ENCODE measurements around the gene CZIB. TPM values are rescaled to one million over a fixed set of nuclear protein-coding genes. Genes with fewer than 3 reads are reported as not detected.
A peak's percentile ranks its signal among the peaks of the same experiment; 100 is the strongest.
"Not testable (repeated sequence)": the region's sequence is repeated elsewhere in the genome, so short reads cannot be mapped to it uniquely, and the experiment has no call there.

Gene CZIB
- total RNA-seq, 1 experiment from 2014 or later = 57.8 TPM

DNA sequence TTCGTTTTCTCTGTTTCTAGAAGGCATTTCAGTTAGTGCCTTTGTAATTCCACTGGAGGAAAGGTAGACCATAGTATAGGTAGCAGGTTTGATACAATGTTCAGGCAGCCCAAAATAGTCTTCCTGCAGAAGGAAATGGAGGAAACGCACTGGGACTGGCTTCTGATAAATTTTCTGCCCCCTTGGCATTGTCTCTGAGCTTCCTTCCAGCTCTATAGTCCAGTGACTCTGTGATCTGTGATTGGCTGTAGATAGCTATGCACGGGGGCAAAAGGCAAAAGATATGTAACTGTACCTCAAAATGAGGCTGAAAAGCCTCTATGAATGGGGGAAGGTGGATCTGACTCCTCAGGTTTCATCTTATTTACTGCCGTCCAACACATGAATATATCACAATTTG is 23.7 kb upstream of the CZIB start:
- in situ Hi-C loops (cut with HindIII; ENCODE audit: low pct_unique_long_range_greater_than_20kb, low sequenced_read_pairs) = no loop called here
- DNase-seq (ENCODE audit: low read depth) = no peak

DNA sequence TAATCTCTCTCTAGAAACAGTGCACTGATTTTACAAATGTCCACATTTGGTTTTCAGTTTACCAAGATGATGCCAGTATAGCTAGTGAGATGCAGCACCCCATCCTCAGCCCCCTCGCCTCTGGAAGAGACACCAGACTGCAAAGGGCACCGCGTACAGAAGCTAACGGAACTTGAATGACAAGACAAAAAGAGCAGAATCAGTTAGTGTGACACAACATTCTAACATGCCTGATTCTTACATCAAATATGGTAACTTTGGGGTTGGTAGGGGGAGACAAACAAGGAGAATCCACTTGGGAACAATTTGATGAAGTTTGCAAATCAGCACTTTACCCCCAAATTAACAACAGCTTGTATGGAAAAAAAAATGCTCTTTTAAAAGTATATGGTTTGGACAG is 21.9 kb upstream of the CZIB start:
- in situ Hi-C loops (cut with HindIII; ENCODE audit: low pct_unique_long_range_greater_than_20kb, low sequenced_read_pairs) = no loop called here
- DNase-seq (ENCODE audit: low read depth) = no peak

DNA sequence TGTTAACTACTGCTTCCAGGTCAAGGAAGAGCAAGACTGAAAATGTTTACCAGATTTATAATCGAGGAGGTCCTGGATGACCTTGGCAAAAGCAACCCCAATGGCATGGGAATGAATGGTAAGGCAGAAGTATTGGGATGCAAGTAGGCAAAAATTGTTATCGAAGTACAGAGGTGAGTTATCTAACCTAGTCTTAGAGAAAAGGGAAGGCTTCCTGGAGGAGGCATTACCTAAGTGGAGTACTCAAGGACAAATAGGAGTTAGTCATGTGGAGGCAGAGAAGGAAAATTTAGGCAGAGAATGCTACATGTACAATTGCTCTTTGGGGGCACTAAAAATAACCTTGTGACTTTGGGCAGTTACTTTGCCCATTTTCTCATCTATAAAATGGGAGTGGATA is 21.4 kb upstream of the CZIB start:
- in situ Hi-C loops (cut with HindIII; ENCODE audit: low pct_unique_long_range_greater_than_20kb, low sequenced_read_pairs) = no loop called here
- no peak for DNase-seq (ENCODE audit: low read depth)

DNA sequence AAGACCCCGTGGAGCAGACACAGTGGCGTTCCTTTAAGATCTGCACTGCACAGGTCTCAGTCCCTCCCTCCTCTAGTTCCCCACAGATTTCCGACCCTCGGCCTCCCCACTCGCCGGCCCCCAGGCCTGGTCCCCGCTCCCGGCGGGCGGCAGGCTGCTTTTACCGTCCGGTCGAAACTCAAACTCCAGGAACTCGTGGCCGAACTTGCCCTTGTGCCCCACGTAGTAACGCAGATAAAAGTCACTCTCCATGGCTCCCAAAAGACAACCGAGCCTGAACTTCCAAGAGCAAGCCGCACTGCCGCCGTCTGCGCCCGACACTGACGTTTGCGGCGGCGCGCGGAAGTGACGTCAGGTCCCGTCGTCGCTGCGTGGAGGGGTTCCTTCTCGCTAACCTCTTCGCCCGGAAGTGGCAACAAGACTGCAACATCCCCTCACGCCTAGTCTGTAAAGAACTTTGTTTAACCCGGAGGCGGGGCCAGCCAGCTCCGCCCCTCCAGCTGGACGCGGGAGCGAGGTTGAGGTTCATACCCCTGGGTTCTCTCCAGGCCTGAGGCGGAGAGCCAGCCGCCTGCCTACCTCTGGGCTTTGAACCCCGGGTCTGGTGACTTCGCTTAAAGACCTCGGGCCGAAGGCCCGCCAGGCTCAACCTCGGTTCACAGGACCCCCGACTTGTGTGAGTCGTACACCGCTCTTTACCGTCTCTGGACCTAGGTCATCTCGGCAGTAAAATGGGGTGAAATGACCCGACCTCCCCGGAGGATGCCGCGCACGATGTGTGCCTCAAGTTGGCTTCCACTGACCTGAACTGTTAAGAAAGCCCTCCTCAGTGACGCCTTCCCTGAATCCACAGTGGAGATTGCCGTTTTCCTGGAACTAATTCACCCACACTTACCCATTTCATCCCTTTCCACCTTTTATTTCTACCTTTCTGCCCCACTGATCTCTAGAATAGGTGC is 18.0 kb upstream of the CZIB start, which contains the start of gene MAGOH:
Gene MAGOH (minus strand): TSS at position 322 of the 959 bp plus-strand sequence. CDS start 70 bp downstream, at position 252.
- in situ Hi-C loops (cut with HindIII; ENCODE audit: low pct_unique_long_range_greater_than_20kb, low sequenced_read_pairs) = no loop called here

DNA sequence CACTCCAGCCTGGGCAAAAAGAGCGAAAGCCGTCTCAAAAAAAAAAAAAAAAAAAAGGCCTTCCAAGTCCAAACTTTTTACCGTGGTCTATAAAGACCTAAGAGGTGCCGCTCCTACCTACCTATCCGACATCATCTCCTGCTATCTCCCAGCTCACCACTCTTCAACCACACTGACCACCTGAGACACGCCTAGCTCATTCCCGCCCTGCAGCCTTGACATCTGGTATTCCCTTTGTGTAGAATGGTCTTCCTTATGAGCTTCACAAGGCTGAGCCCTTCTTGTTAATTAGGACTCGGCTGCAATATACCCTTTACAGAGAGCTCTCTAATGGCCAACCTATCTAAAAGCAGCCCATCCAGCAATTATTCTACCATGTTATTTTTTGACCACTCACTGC is 17.2 kb upstream of the CZIB start:
- in situ Hi-C loops (cut with HindIII; ENCODE audit: low pct_unique_long_range_greater_than_20kb, low sequenced_read_pairs) = no loop called here
- DNase-seq (ENCODE audit: low read depth) = no peak

More for the DNA sequence above, 18.0 kb upstream of the CZIB start, which contains the start of gene MAGOH:
- DNase-seq (ENCODE audit: low read depth) = peak; percentile 91

DNA sequence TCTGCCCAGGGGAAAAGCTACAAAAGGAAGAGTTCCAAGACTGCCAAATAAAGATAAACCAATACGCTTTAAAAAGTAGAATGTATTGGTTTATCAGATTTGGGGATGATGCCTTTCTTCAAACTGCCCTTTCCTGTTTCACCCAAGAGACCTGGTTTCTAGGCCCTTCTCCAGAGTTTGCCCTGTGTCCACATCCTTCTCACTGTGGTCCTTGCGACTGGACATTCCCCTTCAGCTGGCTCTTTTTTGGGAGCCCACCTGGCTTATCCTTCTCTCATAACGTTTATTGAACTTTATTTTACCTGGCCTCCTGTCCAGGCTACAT is 490 bp upstream of the CZIB start:
- DNase-seq (ENCODE audit: low read depth) = no peak
- in situ Hi-C loops (cut with HindIII; ENCODE audit: low pct_unique_long_range_greater_than_20kb, low sequenced_read_pairs) = no loop called here

DNA sequence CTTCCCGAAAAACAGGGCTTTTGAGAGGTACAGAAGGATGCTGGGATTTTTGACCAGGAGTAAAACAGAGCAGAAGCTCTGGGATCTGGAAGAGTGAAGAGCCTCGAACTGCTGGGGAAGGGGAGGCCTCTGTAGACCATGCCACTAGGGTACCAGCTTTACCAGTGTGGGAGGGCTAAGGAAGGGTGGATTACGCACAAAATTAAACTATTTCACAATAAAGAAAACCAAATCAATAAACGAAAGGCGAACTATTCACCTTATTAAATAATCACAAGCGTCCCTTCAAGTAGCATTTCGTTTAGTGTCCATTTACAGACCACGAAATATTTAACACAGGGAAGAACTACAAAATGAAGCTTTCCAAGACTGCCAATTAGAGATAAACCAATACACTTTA is 723 bp downstream of the CZIB start:
- in situ Hi-C loops (cut with HindIII; ENCODE audit: low pct_unique_long_range_greater_than_20kb, low sequenced_read_pairs) = no loop called here
- DNase-seq (ENCODE audit: low read depth) = no peak

DNA sequence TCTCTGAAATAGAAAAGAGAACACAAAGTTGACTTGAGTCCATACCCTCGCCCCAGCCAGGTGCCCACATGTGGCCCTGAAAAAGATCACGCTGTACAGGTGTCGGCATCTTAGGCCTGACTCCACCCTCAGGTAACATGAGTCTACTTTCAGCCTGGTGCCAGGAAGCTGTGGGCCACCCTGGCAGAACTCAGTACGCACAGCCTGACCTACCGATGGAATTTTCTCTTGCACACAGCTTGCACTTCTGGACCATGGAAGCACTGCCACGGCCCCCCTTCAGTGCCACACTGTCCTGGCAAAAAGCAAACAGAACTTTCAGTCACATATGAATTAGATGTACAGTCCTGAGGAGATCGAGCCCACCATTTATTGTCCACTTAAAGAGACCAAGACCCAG is 2.2 kb downstream of the CZIB start:
- DNase-seq (ENCODE audit: low read depth) = no peak
- in situ Hi-C loops (cut with HindIII; ENCODE audit: low pct_unique_long_range_greater_than_20kb, low sequenced_read_pairs) = no loop called here

DNA sequence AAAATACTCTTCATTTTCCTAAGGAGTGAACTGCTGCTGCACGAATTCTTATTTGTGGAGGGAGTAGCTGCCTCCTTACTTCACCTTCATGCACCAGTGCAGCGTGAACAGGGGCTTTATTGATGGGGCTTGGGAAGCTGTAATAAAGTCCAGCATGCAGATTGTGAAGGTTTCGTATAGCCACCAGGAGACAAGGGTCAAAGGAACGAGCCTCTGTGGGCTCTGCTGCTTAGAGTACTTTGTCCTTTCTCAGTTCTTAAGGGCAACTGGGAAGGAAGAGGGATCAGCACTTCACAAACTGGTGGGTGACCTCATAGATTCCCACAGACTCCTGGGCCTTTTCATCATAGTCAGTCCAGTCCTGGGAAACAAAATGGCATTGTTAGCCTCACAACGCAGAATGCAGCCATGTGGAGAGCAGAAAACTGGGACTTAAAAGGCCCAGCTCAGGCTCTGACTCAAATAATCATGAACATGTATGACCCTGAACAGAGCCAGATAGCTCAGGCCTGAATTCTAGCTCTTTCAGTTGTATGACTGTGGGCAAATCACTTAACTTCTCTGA is 6.0 kb downstream of the CZIB start:
- in situ Hi-C loops (cut with HindIII; ENCODE audit: low pct_unique_long_range_greater_than_20kb, low sequenced_read_pairs) = no loop called here
- no peak for DNase-seq (ENCODE audit: low read depth)

DNA sequence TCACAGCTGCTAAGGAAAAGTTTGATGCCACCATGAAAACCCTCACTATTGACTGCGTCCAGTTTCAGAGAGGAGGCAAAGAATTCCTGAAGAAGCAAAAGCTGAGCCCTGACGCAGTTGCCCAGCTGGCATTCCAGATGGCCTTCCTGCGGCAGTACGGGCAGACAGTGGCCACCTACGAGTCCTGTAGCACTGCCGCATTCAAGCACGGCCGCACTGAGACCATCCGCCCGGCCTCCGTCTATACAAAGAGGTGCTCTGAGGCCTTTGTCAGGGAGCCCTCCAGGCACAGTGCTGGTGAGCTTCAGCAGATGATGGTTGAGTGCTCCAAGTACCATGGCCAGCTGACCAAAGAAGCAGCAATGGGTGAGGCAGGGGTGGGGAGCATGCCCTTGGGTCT is 9.5 kb downstream of the CZIB start:
- no peak for DNase-seq (ENCODE audit: low read depth)

DNA sequence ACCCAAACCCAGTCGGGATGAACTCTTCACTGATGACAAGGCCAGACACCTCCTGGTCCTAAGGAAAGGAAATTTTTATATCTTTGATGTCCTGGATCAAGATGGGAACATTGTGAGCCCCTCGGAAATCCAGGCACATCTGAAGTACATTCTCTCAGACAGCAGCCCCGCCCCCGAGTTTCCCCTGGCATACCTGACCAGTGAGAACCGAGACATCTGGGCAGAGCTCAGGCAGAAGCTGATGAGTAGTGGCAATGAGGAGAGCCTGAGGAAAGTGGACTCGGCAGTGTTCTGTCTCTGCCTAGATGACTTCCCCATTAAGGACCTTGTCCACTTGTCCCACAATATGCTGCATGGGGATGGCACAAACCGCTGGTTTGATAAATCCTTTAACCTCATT is 10.1 kb downstream of the CZIB start:
- DNase-seq (ENCODE audit: low read depth) = no peak
- in situ Hi-C loops (cut with HindIII; ENCODE audit: low pct_unique_long_range_greater_than_20kb, low sequenced_read_pairs) = no loop called here

More for the DNA sequence above, 9.5 kb downstream of the CZIB start:
- in situ Hi-C loops (cut with HindIII; ENCODE audit: low pct_unique_long_range_greater_than_20kb, low sequenced_read_pairs) = no loop called here

DNA sequence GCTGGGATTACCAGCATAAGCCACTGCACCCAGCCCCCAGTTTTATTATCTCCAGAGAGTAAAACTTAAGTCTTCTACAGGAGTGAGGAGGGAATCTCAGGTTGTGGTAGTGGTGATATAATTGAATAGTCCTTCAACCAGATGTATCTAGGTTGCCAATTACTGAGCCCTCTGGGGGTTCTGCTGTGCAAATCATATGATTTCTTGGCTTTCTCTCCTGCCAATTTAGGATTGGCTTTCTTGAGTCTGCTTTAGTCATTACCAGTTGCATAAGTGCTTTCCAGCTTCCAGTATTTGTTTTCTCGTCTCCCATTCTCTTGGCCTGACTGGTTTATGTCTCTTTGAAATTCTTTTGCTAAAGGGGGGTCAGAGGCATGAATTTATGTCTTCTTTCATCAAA is 12.7 kb downstream of the CZIB start:
- in situ Hi-C loops (cut with HindIII; ENCODE audit: low pct_unique_long_range_greater_than_20kb, low sequenced_read_pairs) = no loop called here

DNA sequence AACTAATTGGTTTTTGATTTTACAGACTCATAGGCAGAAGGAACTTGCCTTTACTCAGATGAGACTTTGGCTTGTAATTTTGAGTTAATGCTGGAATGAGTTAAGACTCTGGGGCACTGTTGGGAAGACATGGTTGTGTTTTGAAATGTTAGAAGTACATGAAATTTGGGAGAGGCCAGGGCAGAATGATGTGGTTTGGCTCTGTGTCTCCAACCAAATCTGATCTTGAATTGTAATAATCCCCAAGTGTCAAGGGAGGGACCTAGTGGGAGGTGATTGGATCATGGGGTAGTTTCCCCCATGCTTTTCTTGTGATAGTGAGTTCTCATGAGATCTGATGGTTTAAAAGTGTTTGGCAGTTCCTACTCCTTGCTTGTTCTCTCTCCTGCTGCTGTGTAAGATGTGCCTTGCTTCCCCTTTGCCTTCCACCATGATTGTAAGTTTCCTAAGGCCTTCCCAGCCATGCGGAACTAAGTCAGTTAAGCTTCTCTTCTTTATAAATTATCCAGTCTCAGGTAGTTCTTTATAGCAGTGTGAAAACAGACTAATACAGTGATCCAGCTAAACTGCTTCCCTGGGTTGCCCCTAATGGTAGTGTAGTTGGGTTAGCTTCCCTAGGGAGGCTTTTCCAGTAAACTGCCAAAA is 13.6 kb downstream of the CZIB start:
- DNase-seq (ENCODE audit: low read depth) = no peak
- in situ Hi-C loops (cut with HindIII; ENCODE audit: low pct_unique_long_range_greater_than_20kb, low sequenced_read_pairs) = no loop called here

More for the DNA sequence above, 12.7 kb downstream of the CZIB start:
- DNase-seq (ENCODE audit: low read depth) = no peak

DNA sequence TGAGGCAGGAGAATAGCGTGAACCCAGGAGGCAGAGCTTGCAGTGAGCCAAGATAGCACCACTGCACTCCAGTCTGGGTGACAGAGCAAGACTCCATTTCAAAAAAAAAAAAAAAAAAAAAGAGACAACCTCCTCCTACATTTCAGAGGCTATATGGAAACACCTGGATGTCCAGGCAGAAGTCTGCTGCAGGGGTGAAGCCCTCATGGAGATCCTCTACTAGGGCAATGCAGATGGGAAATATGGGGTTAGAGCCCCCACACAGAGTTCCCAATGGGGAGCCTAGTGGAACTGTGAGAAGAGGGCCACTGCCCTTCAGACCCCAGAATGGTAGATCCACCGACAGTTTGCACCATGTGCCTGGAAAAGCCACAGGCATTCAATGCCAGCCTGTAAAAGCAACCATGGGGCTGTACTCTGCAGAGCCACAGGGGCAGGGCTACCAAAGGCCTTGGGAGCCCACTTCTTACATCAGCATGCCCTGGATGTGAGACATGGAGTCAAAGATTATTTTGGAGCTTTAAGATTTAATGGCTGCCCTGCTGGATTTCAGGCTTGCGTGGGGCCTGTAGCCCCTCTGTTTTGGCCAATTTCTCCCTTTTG is 14.2 kb downstream of the CZIB start:
- in situ Hi-C loops (cut with HindIII; ENCODE audit: low pct_unique_long_range_greater_than_20kb, low sequenced_read_pairs); DNase-seq (ENCODE audit: low read depth): not testable (repeated sequence)

DNA sequence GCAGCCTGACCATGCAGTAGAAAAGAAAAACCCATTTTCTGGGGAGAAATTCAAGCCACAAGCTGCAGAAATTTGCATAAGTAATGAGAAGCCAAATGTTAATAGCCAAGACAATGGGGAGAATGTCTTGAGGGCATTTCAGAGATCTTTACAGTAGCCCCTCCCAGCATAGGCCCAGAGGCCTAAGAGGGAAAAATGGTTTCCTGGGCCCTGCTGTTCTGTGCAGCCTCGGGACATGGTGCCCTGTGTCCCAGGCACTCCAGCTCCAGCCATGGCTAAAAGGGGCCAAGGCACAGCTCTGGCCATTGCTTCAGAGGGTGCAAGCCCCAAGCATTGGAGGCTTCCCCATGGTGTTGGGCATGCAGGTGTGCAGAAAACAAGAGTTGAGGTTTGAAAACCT is 14.9 kb downstream of the CZIB start:
- in situ Hi-C loops (cut with HindIII; ENCODE audit: low pct_unique_long_range_greater_than_20kb, low sequenced_read_pairs); DNase-seq (ENCODE audit: low read depth): not testable (repeated sequence)

DNA sequence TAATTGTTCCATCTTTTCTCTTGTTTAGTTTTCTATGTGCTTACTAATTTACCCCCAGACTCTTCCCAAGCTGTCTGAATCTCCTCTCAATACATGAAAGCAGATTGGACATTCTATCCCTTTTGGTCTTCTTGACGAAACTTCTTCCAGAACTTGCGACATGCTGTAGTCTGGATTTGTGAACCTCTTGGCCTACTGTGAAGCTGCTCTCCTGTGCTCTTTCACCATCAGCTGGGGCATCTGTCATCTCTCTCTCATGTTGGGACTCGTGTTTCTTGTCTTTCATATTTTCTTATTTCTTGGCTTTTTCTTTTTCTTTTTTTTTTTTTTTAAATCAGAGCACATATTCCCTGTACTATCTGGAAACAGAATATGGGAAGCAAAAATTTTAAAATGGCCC is 17.0 kb downstream of the CZIB start:
- DNase-seq (ENCODE audit: low read depth) = no peak
- in situ Hi-C loops (cut with HindIII; ENCODE audit: low pct_unique_long_range_greater_than_20kb, low sequenced_read_pairs) = no loop called here

DNA sequence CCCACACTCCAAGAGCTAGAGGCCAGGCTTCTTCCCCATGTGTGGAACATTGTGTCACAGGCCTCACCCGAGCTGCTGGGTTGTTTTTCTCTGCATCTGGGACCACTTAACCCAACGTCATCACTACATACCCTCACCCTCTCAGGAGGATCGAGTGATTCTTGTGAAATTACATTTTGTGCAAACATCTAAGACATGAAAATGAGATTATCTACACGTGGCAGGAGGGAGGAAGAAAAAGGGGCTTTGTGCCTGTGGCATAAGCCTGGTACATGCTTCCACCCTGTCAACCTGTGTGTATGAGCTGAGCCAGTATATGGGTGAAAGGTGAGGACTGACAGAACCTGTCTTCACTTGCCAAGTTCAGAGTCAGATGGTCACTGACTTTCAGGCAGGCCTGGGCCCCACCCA is 22.2 kb downstream of the CZIB start:
- no peak for DNase-seq (ENCODE audit: low read depth)
- in situ Hi-C loops (cut with HindIII; ENCODE audit: low pct_unique_long_range_greater_than_20kb, low sequenced_read_pairs) = no loop called here

DNA sequence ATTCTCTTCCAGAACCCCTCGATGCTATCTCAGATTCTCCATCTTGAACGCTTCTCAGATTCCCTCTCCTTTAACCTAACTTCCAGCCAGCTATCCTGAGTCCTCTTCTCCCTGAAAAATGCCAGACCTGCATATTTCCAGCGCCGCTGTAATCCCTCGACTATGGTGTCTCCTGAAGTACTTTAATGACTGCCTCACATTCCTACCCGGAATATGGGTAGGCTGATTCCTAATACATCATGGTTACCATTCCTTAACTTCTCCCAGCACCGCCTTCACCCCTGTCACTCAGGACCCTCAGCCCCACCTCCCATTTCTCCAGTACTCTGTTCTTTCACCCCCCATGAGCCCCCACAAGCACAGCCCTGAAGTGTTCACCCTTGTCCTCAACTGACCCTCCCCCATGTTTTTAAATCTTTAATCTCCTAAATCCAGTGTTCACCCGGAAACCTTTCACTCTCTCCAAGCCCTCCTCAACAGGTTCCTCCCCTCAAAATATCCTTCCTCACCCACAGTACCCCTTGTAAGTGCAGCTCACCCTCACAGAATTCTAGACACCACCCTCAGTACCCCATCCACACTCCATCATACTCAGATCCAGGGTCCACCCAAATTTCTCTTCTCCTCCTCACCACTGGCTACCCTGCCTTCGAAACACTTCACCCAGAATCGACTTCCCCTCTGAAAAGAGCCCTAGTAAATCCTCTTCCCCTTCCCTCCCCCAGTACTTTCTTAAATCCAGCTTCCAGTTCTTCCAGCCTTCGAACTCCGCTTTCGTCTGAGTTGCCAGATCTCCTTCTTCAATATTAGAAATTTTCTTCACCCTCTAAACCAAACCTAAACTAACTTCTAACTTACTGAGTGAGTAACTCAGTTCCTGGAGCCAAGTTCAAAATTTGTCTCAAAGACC is 22.9 kb downstream of the CZIB start:
- in situ Hi-C loops (cut with HindIII; ENCODE audit: low pct_unique_long_range_greater_than_20kb, low sequenced_read_pairs) = no loop called here
- DNase-seq (ENCODE audit: low read depth) = no peak

Data from Caki2 (cell line).